Stimulated activated CD8-positive, alpha-beta memory T cell treated with anti-CD3 and anti-CD28 coated beads, Interleukin-4, amount 100 ng/mL, for 4 hours (primary cell): ENCODE measurements around the gene MED14.
"Not testable (repeated sequence)": the region's sequence is repeated elsewhere in the genome, so short reads cannot be mapped to it uniquely, and the experiment has no call there.

Experiments used
- DNase-seq, 2 donors: peaks; one replicate each; pipeline ENCODE4 v3.0.0-alpha.2; 2020; ENCODE audit warnings: low read depth in 2 of 2, low spot score in 1 of 2

MED14 gene

DNA sequence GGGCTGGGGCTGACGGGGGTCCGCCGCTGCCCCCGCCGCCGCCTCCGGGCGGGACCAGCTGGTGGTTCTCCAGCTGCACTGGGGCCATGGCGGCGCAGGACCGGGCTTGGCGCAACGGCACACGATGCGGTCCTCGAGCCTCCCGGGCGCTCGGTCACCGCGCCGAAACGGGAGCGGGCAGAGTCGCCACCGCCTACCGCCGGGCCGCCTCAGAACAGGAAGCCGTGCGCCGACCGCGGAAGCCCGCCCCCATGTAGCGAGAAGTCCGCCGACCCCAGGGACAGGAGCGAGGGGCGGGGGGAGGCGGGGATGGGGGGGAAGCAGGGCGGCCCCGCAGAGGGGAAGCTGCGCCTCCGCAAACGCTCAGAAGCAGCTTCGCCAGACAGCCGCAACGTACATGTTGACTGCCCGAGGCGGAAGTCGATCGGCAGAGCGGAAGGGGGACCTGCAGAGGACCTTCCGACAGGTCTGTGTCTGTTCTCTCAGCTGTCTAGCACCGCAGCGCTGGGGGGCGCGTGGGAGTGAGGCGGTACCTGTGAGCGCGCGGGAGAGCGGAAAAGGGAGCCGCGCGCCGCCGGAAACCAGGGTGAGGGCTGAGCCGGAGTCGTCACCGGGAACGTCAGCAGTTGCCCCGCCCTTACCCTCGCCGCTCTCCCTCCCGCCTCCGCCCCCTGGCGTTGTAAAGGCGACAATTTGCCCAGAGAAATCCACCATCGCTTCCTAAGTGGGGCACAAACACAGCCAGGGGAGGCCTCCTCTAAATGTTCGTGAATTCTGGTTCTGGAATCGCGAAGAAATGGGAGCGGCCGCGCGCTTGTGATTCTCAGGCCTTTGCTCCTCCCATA is at the start of gene MED14:
TSS of gene MED14 (minus strand) at position 218 of the 845 bp plus-strand sequence. CDS start at position 88, 130 bp downstream.
- peak; percentile 75 to 95 for DNase-seq

DNA sequence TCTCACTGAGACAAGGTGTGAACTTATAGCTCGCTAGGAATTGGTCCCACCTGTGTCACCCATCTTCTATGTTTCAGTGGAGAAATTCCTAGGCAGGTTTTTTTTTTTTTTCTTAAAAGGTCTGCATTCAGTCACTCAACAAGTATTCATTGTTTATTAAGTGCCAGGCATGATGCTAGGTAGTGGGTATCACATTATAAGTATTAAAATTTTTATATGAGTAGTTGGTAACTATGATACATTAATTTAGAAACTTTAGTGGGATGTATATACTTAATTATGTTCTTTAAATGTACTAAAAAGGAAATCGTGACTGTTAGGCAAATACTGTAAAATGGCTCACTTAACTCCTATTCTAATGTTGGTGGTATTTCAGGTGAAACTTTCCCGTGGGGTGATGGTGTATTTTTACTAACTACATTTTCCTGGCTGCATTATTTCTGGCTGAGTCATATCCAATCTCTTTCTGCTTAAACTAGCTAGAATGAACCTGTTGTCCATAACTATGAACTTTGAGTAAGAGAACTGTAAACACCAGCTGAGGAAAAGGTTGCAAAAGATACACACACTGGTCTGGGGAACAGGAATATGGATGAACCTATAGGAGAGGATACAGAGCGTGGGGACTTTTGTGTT is 49.3 kb upstream of the MED14 start:
- DNase-seq: no peak

DNA sequence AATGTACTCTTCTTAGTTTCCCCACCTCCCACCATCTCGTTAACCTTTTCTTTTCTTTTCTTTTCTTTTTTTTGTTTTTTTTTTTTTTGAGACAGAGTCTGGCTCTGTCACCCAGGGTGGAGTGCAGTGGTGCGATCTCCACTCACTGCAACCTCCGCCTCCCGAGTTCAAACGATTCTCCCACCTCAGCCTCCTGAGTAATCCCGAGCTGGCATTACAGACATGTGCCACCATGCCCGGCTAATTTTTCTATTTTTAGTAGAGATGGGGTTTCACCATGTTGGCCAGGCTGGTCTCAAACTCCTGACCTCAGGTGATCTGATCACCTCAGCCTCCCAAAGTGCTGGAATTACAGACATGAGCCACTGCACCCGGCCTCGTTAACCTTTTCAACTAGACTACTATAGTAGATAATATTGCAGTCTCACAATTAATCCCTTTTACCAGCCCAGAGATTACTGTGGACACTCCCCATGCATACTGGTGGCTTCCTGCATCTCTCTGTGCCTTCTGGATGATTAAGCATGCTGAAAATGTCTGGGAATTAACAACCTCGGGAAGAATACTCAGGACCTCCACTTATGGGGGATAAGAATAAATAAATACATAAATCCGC is 47.4 kb upstream of the MED14 start:
- not testable (repeated sequence) for DNase-seq

DNA sequence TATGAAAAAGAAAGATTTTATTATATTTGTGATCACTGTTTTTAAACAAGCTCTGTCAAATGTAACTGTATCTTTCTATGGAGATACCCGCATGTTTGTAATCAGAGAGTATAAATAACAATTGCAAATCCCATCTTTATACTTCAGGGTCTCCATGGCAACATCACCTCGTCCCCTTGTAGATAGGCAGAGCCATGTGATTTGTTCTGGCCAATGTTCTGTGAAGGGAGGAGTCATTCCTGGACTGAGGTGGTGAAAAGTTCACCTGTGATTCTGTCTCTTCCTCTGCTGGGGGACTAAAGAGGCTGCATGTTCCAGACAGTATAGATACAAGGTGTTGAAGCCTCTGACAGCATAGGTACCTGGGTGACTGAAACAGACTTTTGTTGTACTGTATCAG is 45.6 kb upstream of the MED14 start:
- no peak for DNase-seq

DNA sequence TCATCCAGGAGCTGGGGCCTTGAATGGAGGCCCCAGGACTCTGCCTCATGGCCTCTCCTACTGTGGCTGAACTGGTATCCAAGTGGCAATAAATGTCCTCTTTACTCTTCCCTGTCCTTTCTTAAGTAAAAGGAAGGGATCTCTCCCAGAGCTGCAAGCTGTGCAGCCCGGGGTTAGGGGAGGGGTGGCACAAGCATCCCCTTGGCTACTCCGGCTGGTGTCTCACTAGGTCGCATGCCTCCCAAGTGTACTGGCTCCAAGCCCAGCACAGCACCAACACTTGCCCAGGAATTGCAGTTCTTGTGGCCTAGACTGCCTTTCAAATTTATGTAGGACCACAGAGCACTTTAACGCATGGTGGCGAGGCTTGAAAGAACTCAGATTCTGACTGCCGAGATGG is 44.7 kb upstream of the MED14 start:
- DNase-seq: no peak

DNA sequence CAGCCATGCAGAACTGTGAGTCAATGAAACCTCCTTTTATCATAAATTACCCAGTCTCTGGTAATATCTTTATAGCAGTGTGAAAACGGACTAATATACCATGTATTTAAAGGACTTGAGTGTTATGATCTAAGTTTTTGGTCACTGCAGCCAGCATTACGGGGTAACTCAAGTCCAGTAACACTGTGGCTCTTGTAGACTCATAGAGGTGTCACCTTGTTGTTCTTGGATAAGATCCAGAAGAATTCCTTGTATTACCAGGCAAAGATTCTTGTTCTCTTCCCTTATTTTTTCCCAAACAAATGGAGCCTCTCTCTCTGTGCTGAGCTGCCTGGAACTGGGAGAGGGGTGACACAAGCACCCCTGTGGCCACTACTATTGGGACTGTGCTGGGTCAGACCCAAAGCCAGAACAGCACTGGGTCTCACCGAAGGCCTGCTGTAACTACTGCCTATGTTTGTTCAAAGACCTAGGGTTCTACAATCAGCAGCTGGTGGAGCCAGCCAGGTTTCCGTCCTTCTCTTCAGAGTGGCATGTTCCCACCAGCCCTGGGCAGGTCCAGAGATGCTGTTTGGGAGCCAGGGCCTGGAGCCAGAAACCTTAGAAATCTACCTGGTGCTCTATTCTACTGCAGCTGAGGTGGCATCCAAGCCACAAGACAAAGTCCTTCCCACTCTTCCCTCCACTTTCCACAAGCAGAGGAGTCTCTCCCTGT is 43.7 kb upstream of the MED14 start:
- no peak for DNase-seq

DNA sequence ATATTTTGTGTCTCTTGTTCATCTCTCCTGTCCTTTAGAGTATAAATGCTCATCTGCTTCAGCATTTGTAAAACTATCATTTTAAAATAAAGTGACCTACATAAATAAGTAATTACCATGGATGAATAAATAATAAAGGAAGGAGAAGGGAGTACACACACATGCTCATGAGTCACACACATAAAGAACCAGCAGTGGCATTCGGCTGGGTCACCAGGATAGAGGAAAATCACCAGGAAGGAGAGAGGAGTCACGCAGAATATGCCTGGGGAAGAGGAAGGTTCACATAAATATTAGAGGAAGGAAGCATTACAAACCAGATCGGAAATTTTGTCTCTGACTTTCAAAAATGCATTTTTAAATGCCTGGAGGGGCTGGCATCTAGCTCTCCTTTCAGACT is 38.5 kb upstream of the MED14 start:
- DNase-seq: no peak

DNA sequence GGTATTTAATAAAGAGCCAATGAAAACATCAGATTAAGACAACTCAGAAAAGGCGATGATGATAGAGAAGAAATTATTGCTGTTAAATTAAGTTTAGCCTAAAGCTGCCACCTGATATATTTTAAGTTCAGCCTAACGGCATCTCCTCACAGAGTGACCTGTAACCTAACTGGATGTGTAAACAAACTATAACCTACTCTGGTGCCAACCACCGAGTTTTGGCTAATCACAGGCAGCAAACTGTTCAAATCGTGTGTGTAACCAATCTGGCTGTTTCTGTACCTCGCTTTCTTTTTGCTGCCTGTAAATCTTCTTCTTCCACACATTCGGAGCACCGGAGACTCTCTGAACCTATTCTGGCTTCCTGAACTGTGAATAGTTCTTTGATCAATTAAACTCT is 37.8 kb upstream of the MED14 start:
- no peak for DNase-seq

DNA sequence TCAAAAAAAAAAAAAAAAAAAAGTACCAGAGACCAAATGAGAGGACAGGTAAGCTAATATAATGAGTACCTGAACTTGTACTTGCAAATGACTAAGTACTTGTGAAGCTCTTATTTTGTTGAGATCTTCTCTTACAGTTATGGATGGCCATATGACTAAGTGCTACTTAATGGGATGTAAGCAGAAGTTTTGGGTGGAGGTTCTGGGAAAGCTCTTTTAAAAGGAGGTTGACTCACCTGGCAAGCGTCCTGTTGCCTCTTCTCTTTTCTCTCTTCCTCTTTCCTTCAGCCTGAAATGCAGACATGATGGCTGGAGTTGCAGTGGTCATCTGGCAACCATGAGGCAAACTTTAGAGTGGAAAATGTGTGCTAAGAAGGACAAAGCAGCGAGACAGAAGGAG is 36.9 kb upstream of the MED14 start:
- no peak for DNase-seq

DNA sequence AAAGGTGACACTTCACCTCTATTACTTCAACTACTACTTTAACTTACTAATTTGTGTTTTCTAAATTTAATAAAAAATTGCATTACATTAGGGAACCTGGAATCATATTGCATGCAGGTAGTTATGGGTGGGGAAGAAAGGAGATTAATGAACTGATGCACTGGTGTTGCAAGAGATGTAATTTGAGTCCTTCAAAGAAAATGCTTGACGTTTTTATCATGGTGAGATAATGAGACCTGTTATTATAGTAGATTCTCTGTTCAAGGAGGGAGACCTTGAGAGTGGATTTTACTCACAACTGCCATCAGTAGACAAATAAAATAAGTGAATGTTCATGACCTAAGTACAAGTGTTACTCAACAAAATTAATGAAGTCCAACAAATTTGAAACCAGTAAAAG is 26.4 kb upstream of the MED14 start:
- no peak for DNase-seq

DNA sequence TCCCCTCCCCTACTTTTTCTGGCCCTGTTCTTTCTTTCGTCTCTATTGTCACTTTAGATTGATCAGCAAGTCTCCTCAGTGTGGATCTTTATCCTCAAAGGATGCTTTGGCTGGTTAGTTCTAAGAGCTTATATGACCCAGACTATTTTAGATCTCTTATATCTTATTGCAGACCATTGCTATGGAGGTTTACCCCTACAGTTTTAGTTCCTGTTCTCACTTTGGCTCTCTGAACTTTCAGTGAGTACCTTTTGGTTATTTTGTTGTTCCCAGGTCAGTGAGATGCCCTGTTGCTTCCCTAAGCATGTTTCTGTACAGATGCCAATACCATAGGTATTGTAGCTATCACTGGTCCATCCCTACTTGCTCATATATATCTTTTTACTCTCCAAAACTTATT is 24.0 kb upstream of the MED14 start:
- DNase-seq: no peak

DNA sequence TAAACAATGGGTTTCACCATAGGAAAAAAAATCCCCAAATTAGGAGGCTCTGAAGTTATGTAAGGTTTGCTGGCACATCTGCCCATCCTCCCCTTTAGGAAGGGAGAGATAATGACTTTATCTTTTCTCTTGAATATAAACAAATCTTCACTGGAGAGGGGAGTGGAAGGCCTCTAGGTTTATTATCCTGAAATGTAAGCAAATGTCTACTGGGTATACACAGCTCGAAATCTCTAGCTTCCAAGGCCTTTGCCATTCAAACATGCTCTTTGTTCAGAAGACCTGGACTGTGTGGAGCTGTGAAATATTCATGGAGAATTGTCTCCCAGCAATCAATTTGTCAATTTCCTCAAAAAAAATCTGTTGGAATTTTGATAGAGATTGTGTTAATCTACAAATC is 21.7 kb upstream of the MED14 start:
- DNase-seq: no peak

DNA sequence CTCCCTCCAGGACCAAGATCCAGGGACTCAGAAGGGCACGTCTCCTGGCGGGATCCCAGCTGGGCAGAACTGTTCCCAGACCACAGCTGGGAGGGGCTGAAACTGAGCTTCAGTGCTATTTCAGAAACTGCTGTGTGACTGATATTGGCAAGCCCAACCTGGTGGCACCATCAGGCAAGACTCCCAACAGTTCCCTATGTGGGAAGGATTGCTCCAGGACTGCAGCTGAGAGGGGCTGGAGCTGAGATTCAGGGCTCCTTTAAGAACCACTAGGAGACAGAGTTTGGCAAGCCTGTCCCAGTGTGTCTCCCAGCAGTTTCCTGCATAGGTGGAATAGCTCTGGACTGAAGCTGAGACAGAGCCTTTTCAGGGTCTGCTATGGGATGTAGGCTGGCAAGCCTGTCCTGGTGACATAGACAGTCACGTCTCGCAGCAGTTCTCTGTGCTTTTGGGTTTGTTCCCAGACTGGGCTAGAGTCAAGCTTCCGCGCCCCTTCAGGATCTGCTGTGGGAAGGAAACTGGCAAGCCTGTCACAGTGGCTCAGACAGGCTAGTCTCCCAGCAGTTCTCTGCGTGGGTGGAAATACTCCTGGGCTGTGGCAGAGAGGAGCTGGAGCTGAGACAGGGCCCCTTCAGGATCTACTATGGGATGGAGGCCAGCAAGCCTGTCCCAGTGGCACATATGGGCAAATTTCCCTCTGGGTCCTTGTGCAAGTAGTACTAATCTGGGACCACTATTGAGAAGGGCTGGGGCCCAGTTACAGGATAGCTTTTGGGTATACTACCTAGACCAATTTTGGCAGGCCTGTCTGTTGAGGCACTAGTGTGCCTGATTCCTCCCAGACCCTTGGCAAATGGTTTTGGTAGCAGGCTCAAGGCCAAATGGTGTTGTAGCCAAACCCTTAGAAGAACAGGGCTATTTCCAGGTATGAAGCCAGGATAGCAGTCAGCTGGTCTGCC is 20.2 kb upstream of the MED14 start:
- DNase-seq: no peak

DNA sequence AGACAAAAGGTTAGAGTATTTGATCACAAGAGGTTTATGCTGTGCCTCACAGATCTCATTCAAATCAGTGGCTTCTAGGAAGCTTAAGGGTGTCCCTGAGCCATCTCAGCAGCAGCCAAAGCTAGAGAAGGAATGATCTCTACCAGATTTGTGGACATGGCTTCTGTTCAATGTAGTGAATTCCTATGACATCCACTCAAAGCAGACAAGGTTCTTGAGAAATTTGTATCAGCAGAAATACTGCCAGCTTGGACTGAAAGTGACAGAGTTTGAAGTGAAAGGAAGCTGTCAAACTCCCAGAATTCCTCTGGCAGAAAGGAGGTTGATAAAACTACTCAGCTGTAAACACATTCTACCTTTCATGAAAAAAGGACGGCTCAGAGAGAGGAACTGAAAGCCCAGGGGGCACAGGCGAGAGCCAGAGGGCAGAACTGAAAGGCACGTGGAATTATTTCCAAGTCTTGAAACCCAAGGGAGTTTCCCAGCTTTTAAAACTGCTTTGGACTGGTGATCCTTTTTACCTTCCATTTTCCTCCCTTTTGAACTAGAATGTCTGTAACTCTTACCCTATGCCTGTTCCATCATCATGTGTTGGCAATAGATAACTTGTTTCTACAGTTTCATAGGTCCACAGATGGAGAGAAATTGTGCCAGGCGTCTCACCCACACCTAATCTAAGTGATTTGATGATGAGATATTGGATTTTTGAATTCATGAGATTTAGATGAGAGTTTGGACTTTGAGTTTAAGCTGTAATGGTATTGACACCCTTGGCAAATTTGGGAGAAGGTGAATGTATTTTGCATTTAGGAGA is 14.5 kb upstream of the MED14 start:
- DNase-seq: no peak

DNA sequence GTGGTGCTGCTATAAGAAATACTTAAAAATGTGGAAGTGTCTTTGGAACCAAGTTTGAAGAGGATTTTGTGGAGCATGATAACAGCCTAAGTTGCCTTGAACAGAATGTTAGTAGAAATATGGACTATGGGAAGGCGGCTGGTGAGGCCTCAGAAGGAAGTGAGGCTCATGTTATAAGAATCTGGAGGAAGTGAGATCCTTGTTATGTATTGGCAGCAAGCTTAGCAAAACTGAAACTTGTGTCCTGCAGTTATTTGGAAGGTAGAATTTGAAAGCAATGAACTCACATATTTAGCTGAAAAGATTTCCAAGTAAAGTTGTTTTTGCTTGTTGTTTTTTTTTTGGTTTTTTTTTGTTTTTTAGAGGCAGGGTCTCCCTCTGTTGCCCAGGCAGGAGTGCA is 13.6 kb upstream of the MED14 start:
- no peak for DNase-seq

DNA sequence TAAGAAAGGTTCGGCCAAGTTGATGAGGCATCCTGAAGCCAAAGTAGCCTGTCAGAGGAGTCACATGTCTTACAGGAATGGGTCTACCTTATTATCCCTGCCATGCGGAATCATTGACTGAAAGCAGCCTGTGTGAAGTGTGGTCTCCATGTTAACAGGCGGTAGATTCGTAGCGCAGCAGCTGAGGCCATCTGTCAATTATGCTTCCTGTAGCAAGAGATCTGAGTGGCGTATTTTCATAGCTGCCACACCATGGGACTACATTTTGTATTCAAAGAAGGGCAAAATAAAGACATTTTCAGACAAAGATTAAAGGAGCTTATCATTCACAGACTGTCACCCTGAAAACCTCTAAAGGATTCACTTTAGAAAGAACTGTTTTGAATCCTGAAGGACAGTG is 11.2 kb upstream of the MED14 start:
- DNase-seq: no peak

DNA sequence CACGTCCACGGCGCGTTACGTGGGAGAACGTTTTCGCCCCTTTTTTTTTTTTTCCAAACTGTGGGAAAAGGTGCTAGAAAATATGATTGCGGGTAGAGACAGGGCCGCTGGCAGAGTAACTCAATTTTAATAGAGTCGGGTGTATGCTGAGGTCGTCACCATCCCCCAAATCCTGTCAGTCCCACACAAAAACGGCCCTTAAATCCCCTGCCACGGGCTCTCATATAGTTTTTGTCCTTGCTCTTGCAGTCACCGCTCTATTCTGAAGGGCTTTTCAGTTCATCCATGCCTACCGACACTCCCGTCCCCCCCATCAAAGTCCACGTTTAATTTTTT is 796 bp upstream of the MED14 start:
- no peak for DNase-seq

DNA sequence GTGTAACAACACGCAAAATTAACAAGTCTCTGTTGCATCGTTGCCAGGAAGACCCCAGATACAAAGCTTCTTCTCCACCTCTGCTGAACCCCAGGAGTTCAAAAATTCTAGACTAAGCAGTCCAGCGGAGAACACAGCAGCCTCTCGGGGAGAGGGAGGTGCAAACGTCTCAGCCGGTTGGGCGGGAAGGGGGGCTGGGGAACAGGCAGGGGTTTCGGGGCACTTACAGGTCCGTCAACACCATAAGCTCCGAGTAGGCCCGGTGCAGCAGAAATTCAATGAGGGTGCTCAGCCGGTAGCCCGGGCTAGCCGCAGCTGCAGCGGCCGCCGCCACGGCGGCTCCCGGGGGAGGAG is 394 bp downstream of the MED14 start:
- peak in 1 of 2 donors; percentile 9 for DNase-seq

DNA sequence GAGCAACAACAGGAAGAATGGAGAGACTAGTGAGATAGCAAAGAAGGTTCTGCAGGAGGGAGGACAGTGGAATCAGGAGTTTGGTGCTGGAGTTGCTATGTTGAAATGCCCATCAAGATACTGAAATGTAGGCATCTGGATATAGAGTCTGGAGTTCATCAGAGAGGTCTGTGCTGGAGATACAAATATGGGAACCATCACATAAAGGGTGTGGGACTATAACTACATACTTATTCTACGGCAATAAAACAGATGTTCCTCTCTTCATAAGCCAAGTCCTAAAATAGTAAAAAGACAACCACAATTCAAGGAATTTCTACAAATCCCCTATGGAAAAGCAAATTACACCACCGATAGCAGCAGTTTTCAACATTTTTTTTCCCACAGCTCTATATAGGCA is 1.6 kb downstream of the MED14 start:
- no peak for DNase-seq

DNA sequence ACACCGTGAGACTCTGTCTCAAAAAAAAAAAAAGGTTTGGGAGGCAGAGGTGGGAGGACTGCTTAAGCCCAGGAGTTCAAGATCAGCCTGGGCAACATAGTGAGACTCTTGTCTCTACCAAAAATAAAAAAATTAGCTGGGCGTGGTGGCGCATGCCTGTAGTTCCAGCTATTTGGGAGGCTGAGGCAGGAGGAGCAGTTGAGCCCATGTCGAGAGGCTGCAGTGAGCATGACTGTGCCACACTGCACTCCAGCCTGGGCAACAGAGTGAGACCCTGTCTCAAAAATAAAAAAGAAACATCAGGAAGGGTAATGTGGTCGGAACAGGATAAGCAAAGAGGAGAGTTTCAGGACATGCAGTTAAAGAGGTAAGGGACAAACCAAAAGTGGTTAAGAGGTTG is 2.8 kb downstream of the MED14 start:
- DNase-seq: not testable (repeated sequence)
